GM23338 (cell line): Measurements from ENCODE around the gene VPS54.

ENCODE experiments used
- CREB1 ChIP-seq: fragments of 250-450 bp; sonication (Bioruptor Pico); IDR thresholded peaks from 2 replicates; pipeline ENCODE4 v1.5.0; 2020; ENCODE audit warnings: low read depth, mild to moderate bottlenecking, moderate library complexity
- CTCF ChIP-seq, 2 experiments: fragments of 200-600 bp in 1 of 2; sonication (generic) in 1 of 2; conservative IDR thresholded peaks; 2 replicates each; pipeline versions ENCODE4 v1.5.1 to v1.6.1; 2016 to 2017; ENCODE audit warnings: antibody characterized with exemption in 2 of 2, low read depth in 2 of 2, mild to moderate bottlenecking in 2 of 2, moderate library complexity in 1 of 2
- EZH2 ChIP-seq: fragments of 200-600 bp; sonication (generic); IDR thresholded peaks from one replicate; pipeline ENCODE4 v1.8.0; 2017; ENCODE audit warnings: antibody characterized with exemption, mild to moderate bottlenecking, low read depth; ENCODE audit not compliant: unreplicated experiment
- POLR2AphosphoS5 ChIP-seq: IDR thresholded peaks from 2 replicates; pipeline ENCODE4 v1.6.1; 2016; ENCODE audit warnings: antibody characterized with exemption, low read depth
- REST ChIP-seq: IDR thresholded peaks from one replicate; pipeline ENCODE4 v1.6.1; 2018; ENCODE audit warnings: antibody characterized with exemption; ENCODE audit not compliant: unreplicated experiment

DNA sequence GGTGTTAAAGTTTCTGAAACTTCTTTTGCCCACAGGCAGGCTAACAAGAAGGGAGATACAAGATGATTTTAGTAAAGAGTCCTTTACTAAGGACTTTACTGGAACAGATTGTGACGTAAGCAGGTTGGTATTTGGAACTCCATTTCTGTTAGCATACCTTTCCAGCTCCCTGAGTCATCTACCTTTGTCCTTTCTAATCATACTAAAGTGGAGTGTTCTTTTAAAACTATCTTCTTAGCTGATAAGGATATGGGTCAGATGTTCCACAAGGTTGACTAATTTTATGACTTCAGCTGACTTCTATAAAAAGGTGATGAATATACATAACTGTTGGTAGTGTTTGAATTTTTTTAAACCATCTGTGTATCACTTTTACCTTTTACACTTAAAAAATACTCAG, 156.4 kb downstream of the VPS54 start:
- TF ChIP-seq CTCF (conservative IDR thresholded peaks at IDR 0.05; ENCODE audit: low read depth in 2 of 2) = no peak
- no peak for TF ChIP-seq POLR2AphosphoS5
- no peak for TF ChIP-seq CREB1 (CRISPR knock-in tag)
- TF ChIP-seq EZH2 = no peak
- TF ChIP-seq REST = no peak
